ENCODE measurements around the gene CYP27A1. TPM values are rescaled to one million over a fixed set of nuclear protein-coding genes. Genes with fewer than 3 reads are reported as not detected.

Gene CYP27A1
- total and polyA plus RNA-seq, 12 donors = 29.1 to 124 (median 81.0) TPM

GRCh38 chr2:218733171-218734021 lies 48.6 kb upstream of the CYP27A1 start:
- Histone ChIP-seq H3K27me3 (no peaks in the 10 kb centered on the region), H3K4me3 (no peak overlapping the region), H3K36me3 (replicated peaks in 1 of 2) (peaks cover 0 to 12% of the 10 kb centered on the region in 2 donors), H3K27ac (peak overlapping the region in 2 of 5 donors; percentile 94 to 95), H3K9me3 (replicated peaks in 1 of 3) (no peaks in the 10 kb centered on the region), H3K4me1 (replicated peaks in 1 of 2) (peaks cover 17 to 38% of the 10 kb centered on the region in 2 donors)
- intact Hi-C loops (cut with DNase I) = no loop called here
- DNase-seq = peak in 6 of 7 donors; percentile 30 to 74 (median 64)
- 77 to 92% (median 84%) methylated on average over 6 of the region's 6 CpGs for WGBS, 4 donors
- TF ChIP-seq CTCF (IDR thresholded peaks at IDR 0.05) = no peak
- no peak for TF ChIP-seq POLR2A (IDR thresholded peaks at IDR 0.05)

GRCh38 chr2:218734190-218734975 lies 47.6 kb upstream of the CYP27A1 start:
- WGBS, 4 donors = 94 to 100% (median 97%) methylated on average over 8 of the region's 8 CpGs
- H3K4me3 ChIP-seq = no peak overlapping the region
- peak overlapping the region in 2 of 5 donors; percentile 94 to 95 for H3K27ac ChIP-seq
- TF ChIP-seq POLR2A (IDR thresholded peaks at IDR 0.05) (no peak), CTCF (IDR thresholded peaks at IDR 0.05) (no peak)
- intact Hi-C loops (cut with DNase I) = no loop called here
- H3K9me3 ChIP-seq (replicated peaks in 1 of 3) = no peaks in the 10 kb centered on the region
- no peaks in the 10 kb centered on the region for H3K27me3 ChIP-seq
- peaks cover 17 to 38% of the 10 kb centered on the region in 2 donors for H3K4me1 ChIP-seq (replicated peaks in 1 of 2)
- DNase-seq = peak in 1 of 7 donors; percentile 41
- peaks cover 0 to 22% of the 10 kb centered on the region in 2 donors for H3K36me3 ChIP-seq (replicated peaks in 1 of 2)

DNA sequence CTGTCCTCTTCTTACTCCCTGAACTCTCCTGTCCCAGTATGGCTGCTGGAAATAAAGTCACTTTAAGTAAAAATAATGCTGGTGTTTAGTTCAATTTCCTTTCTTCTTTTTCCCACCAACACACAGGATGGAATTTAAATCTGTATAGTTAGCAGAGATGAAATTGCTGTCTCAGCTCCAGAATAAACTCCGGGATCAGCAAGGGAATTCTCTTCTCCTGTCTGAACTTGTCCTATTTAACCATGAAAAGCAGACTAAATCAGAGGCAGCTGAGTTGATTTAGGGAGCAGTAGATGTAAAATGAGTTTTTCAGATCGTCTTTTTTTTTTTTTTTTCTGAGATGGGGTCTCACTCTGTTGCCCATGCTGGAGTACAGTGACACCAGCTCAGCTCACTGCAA lies 45.4 kb upstream of the CYP27A1 start:
- intact Hi-C loops (cut with DNase I) = no loop called here
- Histone ChIP-seq H3K27me3 (no peaks in the 10 kb centered on the region), H3K36me3 (replicated peaks in 1 of 2) (peaks cover 0 to 33% of the 10 kb centered on the region in 2 donors), H3K4me3 (no peak overlapping the region), H3K27ac (no peak overlapping the region), H3K9me3 (replicated peaks in 1 of 3) (no peaks in the 10 kb centered on the region), H3K4me1 (replicated peaks in 1 of 2) (peaks cover 9 to 27% of the 10 kb centered on the region in 2 donors)
- no peak for TF ChIP-seq POLR2A (IDR thresholded peaks at IDR 0.05)
- TF ChIP-seq CTCF (IDR thresholded peaks at IDR 0.05) = no peak
- 69 to 75% (median 73%) methylated on average over 2 of the region's 2 CpGs for WGBS, 4 donors
- DNase-seq = no peak

GRCh38 chr2:218743068-218743467 lies 38.9 kb upstream of the CYP27A1 start:
- H3K4me3 ChIP-seq = no peak overlapping the region
- intact Hi-C loops (cut with DNase I) = no loop called here
- no peaks in the 10 kb centered on the region for H3K27me3 ChIP-seq
- TF ChIP-seq CTCF (IDR thresholded peaks at IDR 0.05) = no peak
- TF ChIP-seq POLR2A (IDR thresholded peaks at IDR 0.05) = no peak
- no peak overlapping the region for H3K27ac ChIP-seq
- DNase-seq = no peak
- no peaks in the 10 kb centered on the region for H3K9me3 ChIP-seq (replicated peaks in 1 of 3)
- H3K36me3 ChIP-seq (replicated peaks in 1 of 2) = peaks cover 0 to 41% of the 10 kb centered on the region in 2 donors
- H3K4me1 ChIP-seq (replicated peaks in 1 of 2) = peaks cover 10 to 12% of the 10 kb centered on the region in 2 donors
- WGBS, 4 donors = 71 to 80% (median 72%) methylated on average over 6 of the region's 6 CpGs
